SU-DHL-6 (cell line): ENCODE measurements around the gene TCEANC.

Source experiments
- H2AFZ ChIP-seq: fragments of 200-600 bp; sonication (generic); 2 replicates; pipeline ENCODE4 v1.6.1; 2014; ENCODE audit warnings: low read depth, mild to moderate bottlenecking, moderate library complexity, mixed read lengths, antibody characterized with exemption, low read length; ENCODE audit not compliant: severe bottlenecking
- H3F3A ChIP-seq: fragments of 200-600 bp; shearing (Covaris generic); 2 replicates; pipeline ENCODE4 v1.6.0; 2016; ENCODE audit warnings: antibody characterized with exemption, mild to moderate bottlenecking; ENCODE audit not compliant: insufficient read depth
- H3K27ac ChIP-seq: fragments of 200-600 bp; sonication (generic); 2 replicates; pipeline ENCODE4 v1.5.1; 2016; ENCODE audit warnings: low read depth, mild to moderate bottlenecking, low read length, moderate library complexity, mixed read lengths
- H3K27me3 ChIP-seq: fragments of 200-600 bp; sonication (generic), shearing (Covaris generic); 2 replicates; pipeline ENCODE4 v1.6.0; 2014; ENCODE audit warnings: mild to moderate bottlenecking, low read length
- H3K36me3 ChIP-seq: fragments of 200-600 bp; sonication (generic); 2 replicates; pipeline ENCODE4 v1.6.1; 2014; ENCODE audit warnings: mild to moderate bottlenecking, low read length, mixed read lengths
- H3K4me2 ChIP-seq: fragments of 300-600, 200-600 bp; shearing (Covaris generic), sonication (generic); 2 replicates; pipeline ENCODE4 v1.6.0; 2014; ENCODE audit warnings: low read length, low read depth, mild to moderate bottlenecking; ENCODE audit not compliant: poor library complexity, severe bottlenecking
- H3K4me3 ChIP-seq: fragments of 200-600 bp; sonication (generic); 2 replicates; pipeline ENCODE4 v1.5.1; 2014; ENCODE audit warnings: antibody characterized with exemption, low read length, mild to moderate bottlenecking, mixed read lengths; ENCODE audit not compliant: insufficient read depth, poor library complexity, severe bottlenecking
- H3K79me2 ChIP-seq: fragments of 200-600 bp; sonication (generic); 2 replicates; pipeline ENCODE4 v1.6.1; 2014; ENCODE audit warnings: mild to moderate bottlenecking, low read length, moderate library complexity; ENCODE audit not compliant: insufficient read depth
- H3K9ac ChIP-seq: fragments of 200-600 bp; sonication (generic); 2 replicates; pipeline ENCODE4 v1.7.0; 2014; ENCODE audit warnings: mild to moderate bottlenecking, low read length
- H3K9me2 ChIP-seq: fragments of 200-600 bp; sonication (generic); replicated peaks from 2 replicates; pipeline ENCODE4 v1.6.1; 2014; ENCODE audit warnings: low read length; ENCODE audit not compliant: insufficient read depth
- H3K9me3 ChIP-seq: fragments of 200-600 bp; sonication (generic); 2 replicates; pipeline ENCODE4 v1.6.1; 2014; ENCODE audit warnings: low read length, mixed read lengths; ENCODE audit not compliant: insufficient read depth
- H4K20me1 ChIP-seq: fragments of 200-600 bp; sonication (generic); 2 replicates; pipeline ENCODE4 v1.6.1; 2014; ENCODE audit warnings: low read depth, mild to moderate bottlenecking, antibody characterized with exemption, low read length, moderate library complexity, mixed read lengths
- CTCF ChIP-seq: fragments of 200-600 bp; sonication (generic); IDR thresholded peaks from one replicate; pipeline ENCODE4 v1.5.1; 2017; ENCODE audit warnings: antibody characterized with exemption, mild to moderate bottlenecking, low read length, moderate library complexity; ENCODE audit not compliant: insufficient read depth, poor library complexity, severe bottlenecking
- EZH2phosphoT487 ChIP-seq: fragments of 200-600 bp; sonication (generic), shearing (Covaris generic); conservative IDR thresholded peaks from 2 replicates; pipeline ENCODE4 v1.6.1; 2018; ENCODE audit warnings: mild to moderate bottlenecking, antibody characterized with exemption, low read length, moderate library complexity, mixed read lengths

Gene TCEANC

GRCh38 chrX:13711141-13711540, 58.2 kb downstream of the TCEANC start:
- Histone ChIP-seq H3K4me3 (no peak overlapping the region), H3K36me3 (peaks cover under 1% of the 10 kb centered on the region; the same call in 1 of the 2 replicates), H3K9me2 (no peaks in the 10 kb centered on the region), H3K27ac (no peak overlapping the region), H3K4me2 (no peak overlapping the region), H3K27me3 (no peaks in the 10 kb centered on the region), H4K20me1 (no peaks in the 10 kb centered on the region), H3K9me3 (no peaks in the 10 kb centered on the region), H2AFZ (no peak overlapping the region), H3F3A (no peaks in the 10 kb centered on the region), H3K79me2 (no peaks in the 10 kb centered on the region), H3K9ac (no peak overlapping the region)
- TF ChIP-seq EZH2phosphoT487 (no peak), CTCF (no peak)
